Fibroblast of lung (primary cell): ENCODE results near the gene FAAP20. TPM values are rescaled to one million over a fixed set of nuclear protein-coding genes. Genes with fewer than 3 reads are reported as not detected.

Experiments
- DNase-seq, 2 donors: peaks; one replicate each; pipeline versions ENCODE4 v3.0.0 to v3.0.0-alpha.2; 2010; ENCODE audit warnings: low read depth in 2 of 2
- H2AFZ ChIP-seq: 2 replicates; pipeline ENCODE4 v1.5.1; 2012; ENCODE audit warnings: low read length, control low read depth, inconsistent platforms
- H3K27ac ChIP-seq: 2 replicates; pipeline ENCODE4 v1.5.1; 2011; ENCODE audit warnings: low read length, control low read depth; ENCODE audit not compliant: insufficient read depth
- H3K27me3 ChIP-seq: 2 replicates; pipeline ENCODE4 v1.5.1; 2011; ENCODE audit warnings: mild to moderate bottlenecking, low read length; ENCODE audit not compliant: control insufficient read depth, insufficient read depth
- H3K36me3 ChIP-seq: 2 replicates; pipeline ENCODE4 v1.5.1; 2011; ENCODE audit warnings: low read length; ENCODE audit not compliant: control insufficient read depth, insufficient read depth
- H3K4me1 ChIP-seq: 2 replicates; pipeline ENCODE4 v1.5.1; 2011; ENCODE audit warnings: low read length; ENCODE audit not compliant: control insufficient read depth, insufficient read depth; ENCODE audit errors: extremely low read depth
- H3K4me2 ChIP-seq: 2 replicates; pipeline ENCODE4 v1.5.1; 2011; ENCODE audit warnings: low read length, control low read depth; ENCODE audit not compliant: insufficient read depth; ENCODE audit errors: extremely low read depth
- H3K4me3 ChIP-seq, 4 experiments: fragments of 200-600 bp in 1 of 4; sonication (generic) in 1 of 4; replicated peaks in 1 of 4; 2 replicates each; pipeline ENCODE4 v1.5.1; 2011 to 2016; ENCODE audit warnings: low read length in 4 of 4, low read depth in 3 of 4, mild to moderate bottlenecking in 3 of 4, control low read depth in 2 of 4, inconsistent platforms in 1 of 4, mixed read lengths in 1 of 4; ENCODE audit not compliant: insufficient read depth in 1 of 4; ENCODE audit errors: control extremely low read depth in 1 of 4
- H3K79me2 ChIP-seq: 2 replicates; pipeline ENCODE4 v1.5.1; 2012; ENCODE audit warnings: mild to moderate bottlenecking, low read length, inconsistent platforms; ENCODE audit not compliant: control insufficient read depth, insufficient read depth
- H3K9ac ChIP-seq: 2 replicates; pipeline ENCODE4 v1.5.1; 2011; ENCODE audit warnings: mild to moderate bottlenecking, low read length, control low read depth; ENCODE audit not compliant: insufficient read depth
- H3K9me3 ChIP-seq: 2 replicates; pipeline ENCODE4 v1.5.1; 2012; ENCODE audit warnings: low read depth, low read length; ENCODE audit not compliant: control insufficient read depth, insufficient read depth
- H4K20me1 ChIP-seq: 2 replicates; pipeline ENCODE4 v1.5.1; 2011; ENCODE audit warnings: low read length; ENCODE audit not compliant: control insufficient read depth, insufficient read depth; ENCODE audit errors: extremely low read depth
- EZH2 ChIP-seq: IDR thresholded peaks from 2 replicates; pipeline ENCODE4 v1.5.1; 2012; ENCODE audit warnings: low read length, control low read depth, mild to moderate bottlenecking; ENCODE audit errors: missing control alignments
- polyA plus RNA-seq, 2 donors: library from polyadenylated mRNA; depleted of rRNA in 1 of 2; stranded (reverse) in 1 of 2; unstranded in 1 of 2; fragments of >200 nt; gene quantifications; 2 replicates each; pipeline ENCODE4 v1.2.1, GENCODE V29; 2011 to 2012; ENCODE audit warnings: missing spikeins in 1 of 2
- total RNA-seq: library from RNA; depleted of rRNA; stranded (reverse); fragments of >200 nt; gene quantifications from 2 replicates; pipeline ENCODE4 v1.2.1, GENCODE V29; 2014
- TF ChIP-seq, protein P1 (sequence below), 2 donors: IDR thresholded peaks in 1 of 2; conservative IDR thresholded peaks in 1 of 2; 1 replicate in 1 of 2; 2 replicates in 1 of 2; pipeline ENCODE4 v1.5.1; 2011 to 2012; ENCODE audit warnings: low read length in 2 of 2, control low read depth in 1 of 2, inconsistent platforms in 1 of 2, low read depth in 1 of 2, mild to moderate bottlenecking in 1 of 2

FAAP20 gene
- total and polyA plus RNA-seq, 2 donors (not counting 1 experiment from before 2014, with no cell fraction given) = 8.2 to 21.5 TPM

DNA sequence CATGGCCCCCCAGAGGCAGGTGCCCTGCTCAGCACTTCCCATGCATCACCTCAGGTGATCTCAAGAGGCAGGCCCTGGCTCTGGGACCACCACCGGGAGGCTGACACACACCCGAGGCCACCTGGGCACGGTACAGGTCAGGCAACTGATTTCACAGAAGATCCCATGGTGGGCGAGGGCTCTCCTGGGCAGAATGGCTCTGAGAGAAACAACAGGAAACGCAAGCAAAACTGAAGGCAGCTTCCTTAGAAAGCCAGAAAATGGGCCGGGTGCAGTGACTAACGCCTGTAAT lies 22.1 kb upstream of the FAAP20 start:
- H3K27ac ChIP-seq = no peak overlapping the region
- no peak for DNase-seq
- H2AFZ ChIP-seq = no peak overlapping the region
- H3K4me2 ChIP-seq = no peak overlapping the region
- H3K4me1 ChIP-seq = peaks cover 23% of the 10 kb centered on the region
- no peak overlapping the region for H3K4me3 ChIP-seq
- H3K27me3 ChIP-seq = no peaks in the 10 kb centered on the region
- H3K9ac ChIP-seq = no peak overlapping the region
- H4K20me1 ChIP-seq = no peaks in the 10 kb centered on the region
- no peaks in the 10 kb centered on the region for H3K36me3 ChIP-seq
- no peaks in the 10 kb centered on the region for H3K79me2 ChIP-seq
- no peaks in the 10 kb centered on the region for H3K9me3 ChIP-seq
- TF ChIP-seq EZH2 = no peak
- TF ChIP-seq, protein P1, sequence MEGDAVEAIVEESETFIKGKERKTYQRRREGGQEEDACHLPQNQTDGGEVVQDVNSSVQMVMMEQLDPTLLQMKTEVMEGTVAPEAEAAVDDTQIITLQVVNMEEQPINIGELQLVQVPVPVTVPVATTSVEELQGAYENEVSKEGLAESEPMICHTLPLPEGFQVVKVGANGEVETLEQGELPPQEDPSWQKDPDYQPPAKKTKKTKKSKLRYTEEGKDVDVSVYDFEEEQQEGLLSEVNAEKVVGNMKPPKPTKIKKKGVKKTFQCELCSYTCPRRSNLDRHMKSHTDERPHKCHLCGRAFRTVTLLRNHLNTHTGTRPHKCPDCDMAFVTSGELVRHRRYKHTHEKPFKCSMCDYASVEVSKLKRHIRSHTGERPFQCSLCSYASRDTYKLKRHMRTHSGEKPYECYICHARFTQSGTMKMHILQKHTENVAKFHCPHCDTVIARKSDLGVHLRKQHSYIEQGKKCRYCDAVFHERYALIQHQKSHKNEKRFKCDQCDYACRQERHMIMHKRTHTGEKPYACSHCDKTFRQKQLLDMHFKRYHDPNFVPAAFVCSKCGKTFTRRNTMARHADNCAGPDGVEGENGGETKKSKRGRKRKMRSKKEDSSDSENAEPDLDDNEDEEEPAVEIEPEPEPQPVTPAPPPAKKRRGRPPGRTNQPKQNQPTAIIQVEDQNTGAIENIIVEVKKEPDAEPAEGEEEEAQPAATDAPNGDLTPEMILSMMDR (conservative IDR thresholded peaks at IDR 0.05 in 1 of 2, IDR thresholded peaks at IDR 0.05 in 1 of 2; ENCODE audit: low read depth in 1 of 2, low read length in 2 of 2) = no peak

DNA sequence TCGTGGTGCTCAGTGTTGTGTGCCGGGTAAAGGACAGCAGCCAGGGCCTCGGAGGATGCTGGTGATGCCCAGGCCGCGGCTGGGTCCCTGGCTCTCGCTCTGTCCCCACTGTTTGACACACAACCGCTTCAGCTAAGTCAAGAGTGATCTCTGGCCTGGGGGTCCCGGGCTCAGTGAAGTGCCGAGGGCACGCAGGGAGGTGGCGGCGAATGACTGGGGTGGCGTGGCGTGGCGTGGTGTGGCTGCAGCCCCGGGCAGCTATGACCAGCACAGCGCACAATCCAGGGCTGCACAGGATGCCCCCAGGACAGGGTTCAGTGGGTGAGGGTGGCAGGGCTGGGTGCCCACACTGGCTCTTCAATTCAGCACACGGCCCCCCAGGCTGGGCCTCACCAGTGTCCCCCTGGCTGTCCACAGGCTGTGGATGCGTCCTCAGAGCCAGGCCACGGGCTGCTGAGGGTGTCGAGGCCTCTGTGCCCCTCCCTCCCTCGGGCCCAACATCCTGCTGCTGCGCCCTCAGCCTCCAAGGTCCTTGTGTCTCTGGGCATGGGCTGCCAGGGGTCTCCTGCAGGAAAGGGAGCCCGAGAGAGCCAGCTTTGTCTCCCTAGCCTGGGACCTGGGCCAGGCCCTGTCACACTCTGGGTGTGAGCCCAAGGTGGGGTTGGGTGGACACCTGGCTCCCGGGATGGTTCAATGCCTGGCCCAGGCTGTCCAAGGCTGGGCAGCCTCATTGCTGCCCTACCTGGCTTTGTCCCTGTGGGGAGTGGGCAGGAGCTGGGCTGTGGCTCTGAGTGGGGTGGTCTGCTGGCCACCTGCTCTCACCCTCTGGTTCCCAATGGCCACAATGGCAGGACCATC lies 21.6 kb upstream of the FAAP20 start:
- no peak overlapping the region for H3K4me3 ChIP-seq
- TF ChIP-seq, protein P1 (conservative IDR thresholded peaks at IDR 0.05 in 1 of 2, IDR thresholded peaks at IDR 0.05 in 1 of 2; ENCODE audit: low read depth in 1 of 2, low read length in 2 of 2) = no peak
- TF ChIP-seq EZH2 = no peak

DNA sequence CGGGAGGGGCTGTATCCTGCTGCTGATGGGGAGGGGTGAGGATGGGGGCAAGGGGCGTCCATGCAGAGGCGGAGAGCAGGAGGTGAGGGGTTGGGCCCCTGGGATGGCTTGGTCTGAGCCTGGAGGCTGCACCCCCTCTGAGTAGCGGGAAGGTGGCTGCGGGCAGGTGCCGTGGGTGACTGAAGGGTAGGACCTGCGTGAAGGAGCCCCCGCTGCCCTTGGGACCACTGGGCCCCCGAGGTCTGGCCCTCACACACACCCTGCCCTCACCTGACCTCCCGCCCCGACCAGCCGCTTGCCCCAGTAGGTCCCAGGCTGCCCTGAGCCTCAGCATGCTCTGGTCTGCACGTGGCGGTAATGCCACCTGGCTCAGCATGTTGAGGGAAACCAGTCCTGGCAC lies 20.8 kb upstream of the FAAP20 start:
- Histone ChIP-seq H3K36me3 (no peaks in the 10 kb centered on the region), H3K9me3 (no peaks in the 10 kb centered on the region), H3K27ac (no peak overlapping the region), H3K9ac (no peak overlapping the region), H4K20me1 (no peaks in the 10 kb centered on the region), H3K4me1 (peaks cover 23% of the 10 kb centered on the region), H3K4me3 (no peak overlapping the region), H3K4me2 (no peak overlapping the region), H2AFZ (no peak overlapping the region), H3K27me3 (no peaks in the 10 kb centered on the region), H3K79me2 (no peaks in the 10 kb centered on the region)
- TF ChIP-seq EZH2 = no peak
- TF ChIP-seq, protein P1 (conservative IDR thresholded peaks at IDR 0.05 in 1 of 2, IDR thresholded peaks at IDR 0.05 in 1 of 2; ENCODE audit: low read depth in 1 of 2, low read length in 2 of 2) = no peak
- no peak for DNase-seq

More for the DNA sequence above, 21.6 kb upstream of the FAAP20 start:
- Histone ChIP-seq H4K20me1 (no peaks in the 10 kb centered on the region), H2AFZ (no peak overlapping the region), H3K79me2 (no peaks in the 10 kb centered on the region), H3K27me3 (no peaks in the 10 kb centered on the region), H3K4me2 (no peak overlapping the region), H3K27ac (no peak overlapping the region), H3K4me1 (peaks cover 23% of the 10 kb centered on the region), H3K9ac (no peak overlapping the region), H3K36me3 (no peaks in the 10 kb centered on the region), H3K9me3 (no peaks in the 10 kb centered on the region)
- DNase-seq = no peak
